Activated T-cell treated with anti-CD3 and anti-CD28 coated beads for 24 hours (primary cell): ENCODE results near the gene ELP4.
"Not testable (repeated sequence)": the region's sequence is repeated elsewhere in the genome, so short reads cannot be mapped to it uniquely, and the experiment has no call there.

Experiments
- DNase-seq: peaks from one replicate; pipeline ENCODE4 v3.0.0-alpha.2; 2020; ENCODE audit warnings: low read depth

The ELP4 gene

GRCh38 chr11:31509429-31510345 lies at the start of gene ELP4, which contains the start of gene IMMP1L:
Gene ELP4, plus strand, starts transcription at chr11:31509767. Its CDS starts 18 bp downstream, at chr11:31509785.
Gene IMMP1L, minus strand, starts transcription at chr11:31509622. Its CDS starts 46,346 bp downstream, at chr11:31463276.
- DNase-seq = peak; percentile 95

DNA sequence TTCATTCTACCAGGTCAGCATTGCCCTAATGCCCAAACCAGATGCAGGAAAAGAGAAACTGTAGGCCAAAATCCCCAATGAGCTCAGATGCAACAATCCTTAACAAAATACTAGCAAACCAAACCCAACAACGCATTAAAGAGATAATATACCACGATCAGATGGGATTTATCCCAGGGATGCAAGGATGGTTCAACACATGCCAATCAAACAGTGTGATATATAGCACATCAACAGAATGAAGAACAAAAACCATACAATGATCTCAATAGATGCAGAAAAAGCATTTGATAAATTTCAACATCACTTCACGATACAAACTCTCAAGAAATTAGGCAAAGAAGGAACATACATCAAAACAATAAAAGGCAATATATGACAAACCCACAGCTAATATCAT lies 45.1 kb upstream of the ELP4 start:
- no peak for DNase-seq

- DNase-seq = no peak
These were observed 35.5 kb upstream of the ELP4 start for GRCh38 chr11:31474083-31474482.

DNA sequence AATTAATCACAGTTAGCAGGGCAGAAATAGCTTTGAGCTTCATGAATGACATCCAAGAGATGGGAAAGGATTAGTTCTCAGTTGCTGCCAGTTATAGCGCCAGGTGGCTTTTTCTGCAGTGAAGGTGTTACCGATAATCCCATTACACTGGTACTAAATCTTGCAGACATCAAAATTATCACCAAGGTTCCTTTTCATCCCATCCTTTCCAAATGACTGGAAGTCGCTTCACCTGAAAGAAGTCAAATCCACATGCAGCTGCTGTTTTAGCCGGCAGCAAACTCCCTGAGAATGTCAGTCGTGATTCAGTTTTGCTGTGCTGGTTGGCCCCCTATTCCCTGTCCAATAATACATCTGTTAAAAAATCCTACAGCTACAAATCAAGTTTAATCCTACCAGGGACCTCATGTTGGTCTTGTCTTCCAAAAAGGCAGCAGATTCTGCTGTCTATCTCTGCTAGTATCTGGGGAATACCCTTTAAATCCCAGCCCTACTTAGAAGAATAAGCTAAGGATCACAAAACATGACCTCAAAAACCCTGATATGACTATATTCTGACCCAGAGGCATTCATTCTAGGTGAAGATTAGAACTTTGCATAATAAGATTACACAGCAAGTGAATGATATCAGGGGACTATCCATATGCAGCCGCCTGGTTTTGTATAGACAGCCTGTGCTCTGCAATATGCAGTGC lies 31.9 kb upstream of the ELP4 start:
- no peak for DNase-seq

DNA sequence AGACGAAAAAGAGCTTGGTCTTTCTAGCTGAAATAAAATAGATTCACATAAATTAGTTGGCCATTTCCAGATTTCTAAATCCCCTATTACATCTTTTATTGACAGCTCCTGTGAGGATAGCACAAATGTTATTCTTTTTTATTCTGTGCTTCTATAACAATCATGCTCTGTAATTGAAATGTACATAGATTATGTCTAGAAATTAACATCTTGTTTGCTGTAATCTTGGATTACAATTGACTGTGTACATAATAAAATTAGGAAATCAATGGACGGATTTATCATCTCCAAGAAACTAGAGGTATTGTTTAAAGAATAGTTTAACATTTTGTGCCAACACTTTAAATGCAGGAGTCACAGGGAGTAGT lies 31.4 kb upstream of the ELP4 start:
- no peak for DNase-seq

DNA sequence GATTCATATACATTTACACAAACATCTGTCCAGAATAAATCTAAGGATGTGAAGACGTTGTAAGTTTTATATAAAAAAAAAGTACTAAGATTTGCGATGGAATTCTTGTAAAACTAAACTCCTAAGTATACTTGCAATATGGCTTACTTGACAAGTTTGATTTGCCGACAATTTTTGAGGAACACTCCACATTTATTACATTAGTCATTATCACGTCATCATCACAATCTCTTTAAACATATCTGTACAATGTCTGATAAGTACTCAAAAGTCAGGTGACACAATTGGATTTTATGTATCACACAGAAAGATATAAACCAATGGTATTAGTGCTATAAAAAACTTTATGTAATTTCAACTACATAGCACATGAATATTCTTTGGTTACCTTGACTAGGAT lies 30.5 kb upstream of the ELP4 start:
- DNase-seq = no peak

- DNase-seq = no peak
These were observed 28.6 kb upstream of the ELP4 start for GRCh38 chr11:31480930-31481329.

DNA sequence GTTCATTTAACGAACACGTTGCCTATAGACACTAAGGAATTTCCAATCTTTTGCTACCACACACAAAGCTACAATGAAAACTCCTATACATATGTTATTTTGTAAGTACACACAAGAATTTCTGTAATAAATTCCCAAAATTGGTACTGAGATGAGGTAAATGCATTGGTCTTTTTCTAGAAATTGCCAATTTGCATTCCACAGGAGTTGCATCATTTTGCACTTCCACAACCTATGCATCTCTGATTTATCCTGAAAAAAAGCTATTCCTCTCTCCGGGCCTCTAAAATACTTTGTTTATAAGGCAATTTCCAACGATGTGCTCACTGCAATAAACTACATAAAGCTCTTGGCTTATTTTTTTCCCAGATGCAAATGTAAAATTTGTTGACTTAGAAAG lies 25.1 kb upstream of the ELP4 start:
- no peak for DNase-seq

DNA sequence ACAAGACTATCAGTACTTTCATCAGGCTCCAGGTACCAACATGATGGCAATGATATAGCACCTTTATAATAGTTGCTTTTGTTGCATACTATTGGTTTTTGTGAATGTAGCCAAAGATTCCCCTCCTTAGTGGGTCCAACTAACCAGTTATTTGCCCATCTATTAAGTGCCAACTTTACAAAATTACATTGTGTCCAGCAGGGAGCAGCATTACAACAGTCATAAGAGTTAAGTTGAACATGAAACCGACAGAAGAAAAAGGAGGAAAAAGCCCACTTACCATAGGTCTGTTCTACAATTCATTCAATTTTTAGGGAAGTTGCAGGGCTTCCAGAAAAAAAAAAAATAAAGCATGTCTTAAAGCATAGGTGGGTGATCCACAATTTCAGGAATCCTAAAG lies 21.7 kb upstream of the ELP4 start:
- no peak for DNase-seq

DNA sequence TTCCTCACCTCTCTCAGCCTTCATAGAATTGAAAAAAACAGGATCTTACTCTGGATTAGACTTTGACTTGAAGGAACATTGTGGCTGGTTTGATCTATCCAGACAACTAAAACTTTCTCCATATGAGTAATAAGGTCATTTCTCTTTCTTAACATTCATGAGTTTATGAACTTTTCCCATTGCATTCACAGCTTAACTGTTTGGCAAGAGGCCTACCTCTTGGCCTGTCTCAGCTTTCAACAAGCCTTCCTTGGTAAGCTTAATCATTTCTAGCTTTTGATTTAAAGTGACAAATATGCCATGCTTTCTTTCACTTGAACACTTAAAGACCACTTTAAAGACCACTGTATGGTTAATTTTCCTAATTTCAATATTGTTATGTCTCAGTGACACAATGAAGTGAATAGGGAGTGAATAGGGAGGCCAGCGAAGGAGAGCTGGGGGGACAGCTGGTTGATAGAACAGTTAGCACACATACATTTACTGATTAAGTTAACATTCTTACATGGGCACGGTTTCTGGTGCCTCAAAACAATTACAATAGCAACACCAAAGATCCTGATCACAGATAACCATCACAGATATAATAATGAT lies 17.1 kb upstream of the ELP4 start:
- DNase-seq = no peak

DNA sequence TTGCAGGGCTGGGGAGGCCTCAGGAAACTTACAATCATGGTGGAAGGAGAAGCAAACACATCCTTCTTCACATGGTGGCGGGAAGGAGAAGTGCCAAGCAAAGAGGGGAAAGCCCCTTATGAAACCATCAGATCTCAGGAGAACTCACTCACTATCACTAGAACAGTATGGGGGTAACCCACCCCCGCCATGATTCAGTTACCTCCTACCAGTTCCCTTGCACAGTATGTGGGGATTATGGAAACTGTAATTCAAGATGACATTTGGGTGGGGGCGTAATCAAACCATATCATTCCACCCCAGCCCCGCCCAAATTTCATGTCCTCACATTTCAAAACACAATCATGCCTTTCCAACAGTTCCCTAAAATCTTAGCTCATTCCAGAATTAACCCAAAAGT lies 16.3 kb upstream of the ELP4 start:
- DNase-seq = no peak

DNA sequence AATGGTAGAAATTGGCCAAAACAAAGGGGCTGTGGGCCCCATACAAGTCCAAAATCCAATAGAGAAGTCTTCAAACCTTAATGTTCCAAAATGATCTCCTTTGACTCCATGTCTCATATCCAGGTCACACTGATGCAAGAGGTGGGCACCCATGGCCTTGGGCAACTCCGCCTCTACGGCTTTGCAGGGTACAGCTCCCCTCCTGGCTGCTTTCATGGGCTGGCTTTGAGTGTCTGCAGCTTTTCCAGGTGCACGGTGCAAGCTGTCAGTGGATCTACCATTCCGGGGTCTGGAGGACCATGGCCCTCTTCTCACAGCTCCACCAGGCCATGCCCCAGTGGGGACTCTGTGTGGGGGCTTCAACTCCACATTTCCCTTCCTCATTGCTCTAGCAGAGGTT lies 15.8 kb upstream of the ELP4 start:
- DNase-seq = not testable (repeated sequence)

DNA sequence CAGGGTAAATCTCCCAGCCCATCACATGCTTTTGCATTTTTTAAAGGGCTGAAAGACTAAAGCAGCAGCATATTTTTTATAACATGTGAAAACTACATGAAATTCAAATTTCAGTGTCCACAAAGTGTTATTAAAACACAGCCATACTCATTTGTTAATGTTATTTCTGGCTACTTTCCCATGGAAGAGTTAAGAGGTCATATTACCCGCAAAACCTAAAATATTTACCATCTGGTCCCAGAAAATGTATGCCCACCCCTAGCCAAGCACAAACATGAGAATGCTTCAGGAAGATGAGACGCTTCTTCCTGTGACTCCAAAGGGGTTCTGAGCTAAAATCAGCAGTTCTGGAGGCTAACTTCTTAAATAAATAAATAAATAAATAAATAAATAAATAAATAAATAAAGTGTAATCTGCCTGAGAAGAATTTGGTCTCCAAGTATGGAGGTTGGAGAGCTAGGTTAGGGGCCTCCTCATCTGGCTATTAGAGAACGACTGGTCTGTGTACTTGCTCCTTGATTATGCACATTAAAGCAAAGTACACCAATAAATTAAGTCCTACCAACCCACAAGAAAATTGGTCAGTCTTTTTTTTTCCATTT lies 9.9 kb upstream of the ELP4 start:
- DNase-seq = no peak

DNA sequence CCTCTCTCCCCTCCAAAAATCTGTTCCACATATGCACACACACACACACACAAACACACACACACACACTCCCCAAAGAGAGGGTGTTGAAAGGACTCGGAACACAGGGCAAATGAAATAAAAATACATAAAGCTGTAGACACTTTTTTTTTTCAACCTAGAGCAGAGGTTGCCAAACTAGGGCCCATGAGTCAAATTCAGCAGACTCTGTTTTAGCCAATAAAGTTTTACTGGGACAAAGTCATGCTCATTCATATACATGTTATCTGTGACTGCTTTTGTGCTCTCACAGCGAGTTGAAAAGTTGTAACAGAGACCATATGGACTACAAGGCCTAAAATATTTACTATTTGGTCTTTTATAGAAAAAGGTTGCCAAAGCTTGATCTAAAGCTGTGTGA lies 9.0 kb upstream of the ELP4 start:
- DNase-seq = no peak

- no peak for DNase-seq
These were observed 527 bp upstream of the ELP4 start for GRCh38 chr11:31509051-31509428.

DNA sequence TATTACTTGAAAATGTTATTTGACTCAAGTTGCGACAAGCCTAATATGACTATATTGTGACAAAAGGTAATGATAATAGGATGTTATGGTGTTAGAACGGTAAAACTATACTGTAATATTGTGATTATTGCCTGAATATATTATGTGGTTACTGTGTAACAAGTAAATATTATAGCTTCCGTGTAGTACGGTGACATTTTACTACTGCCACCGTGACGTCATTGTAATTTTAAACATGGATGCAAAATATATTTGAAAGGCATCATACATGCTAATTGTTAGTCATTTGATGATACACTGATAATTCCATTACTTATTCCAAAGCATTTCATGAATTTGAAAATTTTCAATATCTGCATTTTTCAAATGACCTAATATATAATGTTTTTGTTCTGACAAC lies 2.5 kb downstream of the ELP4 start:
- no peak for DNase-seq

DNA sequence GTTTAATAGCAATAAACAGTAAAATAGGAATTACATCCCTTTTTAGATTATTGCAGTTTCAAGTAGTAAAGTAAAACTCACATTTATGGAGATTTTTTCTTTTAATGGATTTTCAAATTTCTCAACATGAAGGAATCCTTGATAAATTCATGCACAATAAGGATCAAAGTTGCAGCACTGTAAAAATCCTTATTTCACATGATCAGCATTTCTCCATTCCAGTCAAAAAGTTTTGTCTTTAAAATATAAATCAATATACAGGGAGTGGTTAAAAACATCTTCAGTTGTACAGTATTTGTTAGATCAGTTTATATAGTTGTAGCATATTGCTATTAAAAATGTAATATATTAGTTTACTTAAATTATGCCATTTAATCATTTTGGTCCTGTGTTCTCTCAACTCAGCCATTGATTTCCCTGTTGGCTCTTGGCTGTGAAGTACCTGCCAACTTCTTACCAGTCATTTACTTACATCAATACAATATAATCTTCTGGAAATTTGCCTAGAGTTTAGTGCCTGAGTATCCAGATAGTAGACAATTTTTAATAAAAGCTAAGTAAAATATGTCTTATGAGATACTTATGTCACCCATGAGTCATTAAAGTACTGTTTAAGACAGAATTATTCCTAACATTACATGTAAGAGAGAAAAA lies 12.1 kb downstream of the ELP4 start:
- no peak for DNase-seq

DNA sequence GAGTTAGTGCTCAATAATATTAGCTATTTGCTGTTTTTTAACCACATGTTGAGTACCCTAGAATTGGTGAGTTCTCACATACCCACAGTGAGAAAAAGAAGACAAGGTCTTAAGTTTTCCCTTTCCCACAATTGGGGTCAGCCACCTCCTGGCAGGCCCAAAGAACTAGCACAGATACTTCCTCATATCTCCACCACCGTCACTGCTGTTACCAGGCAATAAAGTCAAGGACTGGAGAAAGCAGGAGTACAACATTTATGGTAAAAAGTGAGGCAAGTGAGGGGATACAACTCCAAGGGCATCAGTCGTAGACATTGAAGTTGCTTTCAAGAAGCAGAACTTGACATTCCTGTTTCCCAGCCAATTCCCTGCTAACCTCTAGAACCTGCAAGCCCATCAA lies 19.6 kb downstream of the ELP4 start:
- no peak for DNase-seq

DNA sequence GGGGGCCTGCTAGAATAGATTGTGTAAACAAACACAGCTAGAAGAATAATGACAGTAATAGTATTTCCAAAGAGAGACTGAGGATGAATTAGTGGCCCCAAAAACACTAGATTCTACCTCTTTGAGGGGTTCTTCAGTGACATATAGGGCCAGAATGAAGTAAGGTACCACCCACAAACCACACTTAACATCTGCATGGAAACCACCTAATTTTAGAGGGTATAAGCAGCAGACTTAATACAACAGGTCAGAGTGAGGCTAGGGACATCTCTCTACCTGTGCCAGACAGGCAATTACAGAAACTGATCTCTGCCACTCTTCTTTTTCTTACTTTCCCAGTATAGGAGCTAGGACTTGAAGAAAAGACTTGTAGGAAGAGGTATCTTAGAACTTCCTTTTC lies 20.1 kb downstream of the ELP4 start:
- DNase-seq = no peak

DNA sequence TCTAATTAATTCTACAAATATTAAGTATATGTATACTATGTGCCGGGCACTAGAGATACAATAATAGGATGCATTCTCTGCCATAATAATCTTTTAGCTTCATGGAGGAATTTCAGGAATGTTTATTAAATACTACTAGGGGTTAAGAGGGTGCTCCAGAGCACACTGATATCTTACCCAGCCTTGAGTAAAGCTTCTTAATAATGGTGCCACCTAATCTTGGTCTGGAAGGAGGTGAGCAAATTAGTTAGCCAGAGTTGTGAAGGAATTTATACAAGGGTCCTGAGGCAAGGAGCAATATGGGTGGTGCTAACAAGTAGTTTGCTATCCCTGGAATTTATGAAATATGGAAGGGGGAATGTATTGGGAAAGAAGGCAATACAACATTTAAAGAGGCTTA lies 21.7 kb downstream of the ELP4 start:
- no peak for DNase-seq

DNA sequence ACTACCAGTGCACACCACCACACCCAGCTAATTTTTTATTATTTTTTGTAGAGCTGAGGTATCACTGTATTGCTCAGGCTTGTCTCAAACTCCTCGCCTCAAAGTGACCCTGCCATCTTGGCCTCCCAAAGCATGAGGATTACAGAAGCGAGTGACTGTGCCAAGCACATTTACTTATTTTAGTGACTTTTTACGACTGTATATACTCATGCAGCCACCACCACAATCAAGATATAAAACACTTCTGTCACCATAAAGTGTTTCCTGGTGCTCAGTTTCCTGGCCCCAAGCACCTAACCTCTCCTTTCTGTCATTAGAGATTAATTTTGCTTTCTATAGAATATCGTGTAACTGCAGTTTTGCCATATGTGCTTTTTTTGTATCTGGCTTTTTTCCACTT lies 25.9 kb downstream of the ELP4 start:
- DNase-seq = no peak

DNA sequence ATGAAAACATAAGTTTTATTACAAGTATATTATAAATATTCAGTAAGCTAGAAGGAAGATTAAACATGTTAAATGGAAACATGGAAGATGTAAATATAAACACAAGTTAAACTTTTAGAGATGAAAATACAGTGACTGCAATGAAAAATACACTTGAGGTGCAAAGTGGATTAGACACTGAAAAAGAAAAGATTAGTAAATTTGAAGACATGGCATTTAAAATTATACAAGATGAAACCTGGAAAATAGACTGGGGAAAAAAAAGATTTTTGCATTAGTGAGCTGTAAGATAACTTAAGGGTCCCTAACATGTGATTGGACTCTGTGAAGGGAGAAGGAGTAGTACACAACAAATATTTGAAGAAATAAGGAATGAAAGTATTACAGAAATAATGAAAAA lies 33.3 kb downstream of the ELP4 start:
- DNase-seq = no peak
